ENCODE measurements around the gene CDH12. TPM values are rescaled to one million over a fixed set of nuclear protein-coding genes. Genes with fewer than 3 reads are reported as not detected.

Gene CDH12
- total and polyA plus RNA-seq, 9 donors: 0.71 to 4.3 (median 1.1) TPM

GRCh38 chr5:21834863-21835262 is 1018.3 kb downstream of the CDH12 start:
- Histone ChIP-seq H3K36me3 (ENCODE audit: control insufficient read depth, insufficient read depth, low read length) (no peaks in the 10 kb centered on the region), H3K27me3 (ENCODE audit: control insufficient read depth, insufficient read depth, low read length) (no peaks in the 10 kb centered on the region), H3K9me3 (replicated peaks; ENCODE audit: control insufficient read depth, low read depth, low read length) (no peaks in the 10 kb centered on the region), H3K27ac (ENCODE audit: low read length) (no peak overlapping the region), H3K4me3 (ENCODE audit: low read length) (no peak overlapping the region), H3K4me1 (ENCODE audit: control insufficient read depth, insufficient read depth, low read length) (no peaks in the 10 kb centered on the region)
- DNase-seq: no peak

- Histone ChIP-seq H3K9me3 (replicated peaks; ENCODE audit: control insufficient read depth, low read depth, low read length) (no peaks in the 10 kb centered on the region), H3K4me1 (ENCODE audit: control insufficient read depth, insufficient read depth, low read length) (no peaks in the 10 kb centered on the region), H3K36me3 (ENCODE audit: control insufficient read depth, insufficient read depth, low read length) (no peaks in the 10 kb centered on the region), H3K4me3 (ENCODE audit: low read length) (no peak overlapping the region), H3K27me3 (ENCODE audit: control insufficient read depth, insufficient read depth, low read length) (no peaks in the 10 kb centered on the region), H3K27ac (ENCODE audit: low read length) (no peak overlapping the region)
- WGBS (ENCODE audit: insufficient coverage): 100% methylated on average over 1 of the region's 6 CpGs
- no peak for DNase-seq
Measured at GRCh38 chr5:21831145-21831787, 1021.9 kb downstream of the CDH12 start.

- Histone ChIP-seq H3K9me3 (replicated peaks; ENCODE audit: control insufficient read depth, low read depth, low read length) (no peaks in the 10 kb centered on the region), H3K36me3 (ENCODE audit: control insufficient read depth, insufficient read depth, low read length) (no peaks in the 10 kb centered on the region), H3K4me1 (ENCODE audit: control insufficient read depth, insufficient read depth, low read length) (no peaks in the 10 kb centered on the region), H3K4me3 (ENCODE audit: low read length) (no peak overlapping the region), H3K27me3 (ENCODE audit: control insufficient read depth, insufficient read depth, low read length) (no peaks in the 10 kb centered on the region), H3K27ac (ENCODE audit: low read length) (no peak overlapping the region)
- whole genome bisulfite sequencing (ENCODE audit: insufficient coverage): no CpG with 5 or more reads among the region's 1 CpG
- no peak for DNase-seq
Measured at GRCh38 chr5:21826884-21827283, 1026.3 kb downstream of the CDH12 start.

- WGBS (ENCODE audit: insufficient coverage): no CpG with 5 or more reads among the region's 1 CpG
- no peak for DNase-seq
- H3K4me1 ChIP-seq (ENCODE audit: control insufficient read depth, insufficient read depth, low read length): no peaks in the 10 kb centered on the region
- no peak overlapping the region for H3K4me3 ChIP-seq (ENCODE audit: low read length)
- no peaks in the 10 kb centered on the region for H3K27me3 ChIP-seq (ENCODE audit: control insufficient read depth, insufficient read depth, low read length)
- no peaks in the 10 kb centered on the region for H3K36me3 ChIP-seq (ENCODE audit: control insufficient read depth, insufficient read depth, low read length)
- no peak overlapping the region for H3K27ac ChIP-seq (ENCODE audit: low read length)
- H3K9me3 ChIP-seq (replicated peaks; ENCODE audit: control insufficient read depth, low read depth, low read length): no peaks in the 10 kb centered on the region
Measured at GRCh38 chr5:21823588-21823987, 1029.6 kb downstream of the CDH12 start.

GRCh38 chr5:21823076-21823574 is 1030.0 kb downstream of the CDH12 start:
- no peak for DNase-seq
- WGBS (ENCODE audit: insufficient coverage): no CpG with 5 or more reads among the region's 2 CpGs
- H3K27me3 ChIP-seq (ENCODE audit: control insufficient read depth, insufficient read depth, low read length): no peaks in the 10 kb centered on the region

GRCh38 chr5:21820527-21820926 is 1032.6 kb downstream of the CDH12 start:
- Histone ChIP-seq H3K27ac (ENCODE audit: low read length) (no peak overlapping the region), H3K36me3 (ENCODE audit: control insufficient read depth, insufficient read depth, low read length) (no peaks in the 10 kb centered on the region), H3K27me3 (ENCODE audit: control insufficient read depth, insufficient read depth, low read length) (no peaks in the 10 kb centered on the region), H3K4me3 (ENCODE audit: low read length) (no peak overlapping the region), H3K4me1 (ENCODE audit: control insufficient read depth, insufficient read depth, low read length) (no peaks in the 10 kb centered on the region), H3K9me3 (replicated peaks; ENCODE audit: control insufficient read depth, low read depth, low read length) (no peaks in the 10 kb centered on the region)
- WGBS (ENCODE audit: insufficient coverage): no CpG with 5 or more reads among the region's 5 CpGs
- DNase-seq: no peak

More at GRCh38 chr5:21823076-21823574, 1030.0 kb downstream of the CDH12 start:
- Histone ChIP-seq H3K36me3 (ENCODE audit: control insufficient read depth, insufficient read depth, low read length) (no peaks in the 10 kb centered on the region), H3K4me1 (ENCODE audit: control insufficient read depth, insufficient read depth, low read length) (no peaks in the 10 kb centered on the region), H3K9me3 (replicated peaks; ENCODE audit: control insufficient read depth, low read depth, low read length) (no peaks in the 10 kb centered on the region), H3K27ac (ENCODE audit: low read length) (no peak overlapping the region), H3K4me3 (ENCODE audit: low read length) (no peak overlapping the region)

GRCh38 chr5:21818370-21818720 is 1034.8 kb downstream of the CDH12 start:
- Histone ChIP-seq H3K4me1 (ENCODE audit: control insufficient read depth, insufficient read depth, low read length) (no peaks in the 10 kb centered on the region), H3K9me3 (replicated peaks; ENCODE audit: control insufficient read depth, low read depth, low read length) (no peaks in the 10 kb centered on the region), H3K4me3 (ENCODE audit: low read length) (no peak overlapping the region), H3K36me3 (ENCODE audit: control insufficient read depth, insufficient read depth, low read length) (no peaks in the 10 kb centered on the region), H3K27ac (ENCODE audit: low read length) (no peak overlapping the region), H3K27me3 (ENCODE audit: control insufficient read depth, insufficient read depth, low read length) (no peaks in the 10 kb centered on the region)
- WGBS (ENCODE audit: insufficient coverage): no CpG with 5 or more reads among the region's 1 CpG
- peak; percentile 10 for DNase-seq

GRCh38 chr5:21817668-21818369 is 1035.3 kb downstream of the CDH12 start:
- WGBS (ENCODE audit: insufficient coverage): no CpG with 5 or more reads among the region's 5 CpGs
- Histone ChIP-seq H3K36me3 (ENCODE audit: control insufficient read depth, insufficient read depth, low read length) (no peaks in the 10 kb centered on the region), H3K27ac (ENCODE audit: low read length) (no peak overlapping the region), H3K4me1 (ENCODE audit: control insufficient read depth, insufficient read depth, low read length) (no peaks in the 10 kb centered on the region), H3K4me3 (ENCODE audit: low read length) (no peak overlapping the region), H3K27me3 (ENCODE audit: control insufficient read depth, insufficient read depth, low read length) (no peaks in the 10 kb centered on the region), H3K9me3 (replicated peaks; ENCODE audit: control insufficient read depth, low read depth, low read length) (no peaks in the 10 kb centered on the region)
- DNase-seq: peak; percentile 61

- Histone ChIP-seq H3K27me3 (ENCODE audit: control insufficient read depth, insufficient read depth, low read length) (no peaks in the 10 kb centered on the region), H3K36me3 (ENCODE audit: control insufficient read depth, insufficient read depth, low read length) (no peaks in the 10 kb centered on the region), H3K27ac (ENCODE audit: low read length) (no peak overlapping the region), H3K4me1 (ENCODE audit: control insufficient read depth, insufficient read depth, low read length) (no peaks in the 10 kb centered on the region), H3K9me3 (replicated peaks; ENCODE audit: control insufficient read depth, low read depth, low read length) (no peaks in the 10 kb centered on the region), H3K4me3 (ENCODE audit: low read length) (no peak overlapping the region)
- peak; percentile 26 for DNase-seq
- no CpG with 5 or more reads among the region's 5 CpGs for WGBS (ENCODE audit: insufficient coverage)
Measured at GRCh38 chr5:21810737-21811316, 1042.3 kb downstream of the CDH12 start.

- Histone ChIP-seq H3K27ac (ENCODE audit: low read length) (no peak overlapping the region), H3K4me1 (ENCODE audit: control insufficient read depth, insufficient read depth, low read length) (no peaks in the 10 kb centered on the region), H3K27me3 (ENCODE audit: control insufficient read depth, insufficient read depth, low read length) (no peaks in the 10 kb centered on the region), H3K4me3 (ENCODE audit: low read length) (no peak overlapping the region), H3K36me3 (ENCODE audit: control insufficient read depth, insufficient read depth, low read length) (no peaks in the 10 kb centered on the region), H3K9me3 (replicated peaks; ENCODE audit: control insufficient read depth, low read depth, low read length) (no peaks in the 10 kb centered on the region)
- no peak for DNase-seq
- no CpG with 5 or more reads among the region's 2 CpGs for WGBS (ENCODE audit: insufficient coverage)
Measured at GRCh38 chr5:21809611-21810010, 1043.5 kb downstream of the CDH12 start.
